GDM1 (cell line): ENCODE measurements around the gene ANAPC13.

Experiments
- DNase-seq: peaks from one replicate; lab custom pipeline; 2025; lab: John Stamatoyannopoulos, UW

ANAPC13 gene

DNA sequence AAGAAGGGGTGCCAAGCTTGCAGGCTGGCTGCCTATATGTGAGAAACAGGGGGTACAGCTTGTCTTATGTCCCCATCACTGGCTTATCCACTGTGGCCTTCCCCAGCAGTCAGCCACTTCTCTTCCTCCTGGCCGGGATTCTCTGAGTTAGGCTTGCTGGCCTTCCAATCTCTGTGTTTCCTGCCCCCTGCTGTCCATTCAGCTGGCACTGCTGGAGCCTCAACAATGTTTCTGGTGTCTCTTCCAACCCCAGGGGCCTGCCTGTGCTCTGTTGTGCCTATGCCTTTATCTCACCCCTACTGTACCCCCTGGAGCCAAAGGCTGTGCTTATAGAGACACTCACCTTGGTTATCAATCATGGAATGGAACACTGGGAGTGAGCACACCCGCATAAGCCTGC lies 36.5 kb downstream of the ANAPC13 start:
- DNase-seq: no peak

DNA sequence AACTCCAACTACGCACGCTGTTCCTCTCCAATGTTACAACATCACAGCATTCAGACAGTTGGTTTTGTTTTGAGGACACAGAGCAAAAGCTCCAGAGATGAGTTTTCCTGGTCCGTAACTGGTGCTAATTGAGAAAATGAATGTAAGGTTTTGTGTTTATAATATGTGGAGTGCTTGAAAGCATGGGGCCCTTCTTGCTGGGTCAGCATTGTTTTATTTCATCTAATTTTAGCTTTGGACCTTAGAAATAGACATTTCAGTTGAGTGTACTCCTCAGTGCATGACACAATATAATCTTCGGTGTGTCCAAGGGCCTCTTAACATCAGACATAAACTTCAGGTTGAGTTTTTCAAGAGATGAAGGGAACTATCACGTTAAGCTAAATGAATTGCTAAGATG lies 37.1 kb downstream of the ANAPC13 start:
- no peak for DNase-seq

DNA sequence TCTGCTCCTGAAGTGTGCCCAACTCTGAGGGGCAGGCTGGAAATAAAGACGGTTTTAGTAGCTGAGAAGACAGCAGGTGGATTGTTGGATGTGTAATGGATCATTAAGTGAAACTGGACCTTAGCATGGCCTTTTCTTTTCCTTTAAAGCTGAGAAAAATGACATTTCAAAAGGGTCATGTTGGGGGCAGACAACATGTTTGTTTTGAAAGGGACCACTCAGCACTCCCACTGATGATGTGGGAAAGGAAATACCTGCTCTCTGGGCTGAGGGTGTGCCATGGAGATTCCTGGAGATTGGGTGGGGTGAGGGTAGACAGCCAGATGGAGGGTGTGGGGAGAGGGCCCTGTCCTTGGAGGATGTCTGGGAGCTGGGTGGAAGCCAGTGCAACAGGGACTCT lies 38.4 kb downstream of the ANAPC13 start:
- no peak for DNase-seq

DNA sequence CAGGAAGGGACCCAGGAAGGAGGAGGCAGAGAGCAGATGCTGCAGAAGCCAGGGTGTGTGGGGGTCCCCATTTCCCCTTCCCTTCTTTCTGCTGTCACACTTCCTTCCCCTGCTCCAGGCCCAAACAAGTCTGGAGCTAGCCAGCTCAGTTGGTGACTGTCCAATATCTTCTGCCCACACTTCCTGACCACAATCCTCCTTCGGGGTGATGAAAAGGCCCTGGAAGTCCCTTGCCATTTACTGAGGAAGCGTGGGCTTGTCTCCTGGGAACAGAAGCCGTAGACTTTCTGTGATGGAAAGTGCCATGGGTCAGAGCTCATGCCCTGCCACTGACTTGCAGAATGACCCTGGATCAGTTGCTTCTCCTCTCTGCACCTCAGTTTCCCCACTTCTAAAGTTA lies 39.0 kb downstream of the ANAPC13 start:
- DNase-seq: no peak

DNA sequence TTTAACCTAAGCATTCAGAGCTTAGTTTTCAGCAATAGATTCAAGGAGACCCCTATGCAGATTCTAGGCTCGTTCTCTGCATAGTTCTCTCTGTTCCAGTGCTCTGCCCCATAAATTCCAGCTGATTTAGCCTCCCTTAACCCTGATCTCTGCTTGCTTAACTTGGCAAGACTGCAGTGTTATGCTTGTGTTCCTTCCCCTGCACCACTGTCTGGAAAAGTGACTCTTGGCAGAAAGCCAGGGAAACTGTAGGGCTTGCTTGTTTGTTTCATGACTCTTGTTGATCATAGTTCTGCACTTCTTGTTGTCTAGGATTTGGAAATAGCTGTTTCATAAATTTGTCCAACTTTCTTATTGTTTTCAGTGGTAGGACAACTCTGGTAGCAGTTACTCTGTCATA lies 40.1 kb downstream of the ANAPC13 start:
- DNase-seq: no peak

DNA sequence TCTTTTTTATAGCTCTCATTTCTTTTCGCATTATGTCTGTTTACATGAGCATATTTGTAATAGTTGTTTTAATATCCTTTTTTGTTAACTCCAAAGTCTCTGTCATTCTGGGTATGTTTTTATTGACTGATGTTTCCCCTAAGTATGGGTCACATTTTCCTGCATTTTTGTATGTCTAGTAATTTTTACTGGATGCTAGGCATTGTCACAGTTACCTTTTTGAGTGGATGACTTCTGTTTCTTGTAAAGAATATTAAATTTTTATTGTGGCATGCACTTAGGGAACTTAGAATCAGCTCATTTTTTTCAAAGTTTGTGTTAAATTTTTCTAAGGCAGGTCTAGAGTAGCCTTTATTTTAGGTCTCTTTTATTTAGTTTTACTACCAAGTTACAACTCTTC lies 40.7 kb downstream of the ANAPC13 start:
- DNase-seq: no peak

DNA sequence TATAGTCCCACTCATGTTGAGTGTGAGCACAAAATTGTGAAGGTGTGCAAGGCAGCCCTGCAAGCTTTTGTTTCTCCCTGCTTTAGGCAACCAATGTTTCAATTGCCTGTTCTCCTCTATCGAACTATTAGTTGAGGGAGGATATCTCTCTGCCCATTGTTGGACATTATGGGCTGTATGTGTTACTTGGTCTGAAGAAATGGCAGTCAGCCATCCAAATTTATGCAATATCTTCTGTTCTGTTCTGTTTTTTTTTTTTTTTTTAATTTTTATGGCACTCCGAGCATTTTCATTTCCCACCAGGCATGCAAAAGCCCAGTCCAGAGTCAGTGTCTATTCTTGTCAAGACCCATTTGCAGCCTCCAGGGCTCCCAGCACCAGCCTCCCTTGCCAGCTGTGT lies 44.0 kb downstream of the ANAPC13 start:
- DNase-seq: no peak

DNA sequence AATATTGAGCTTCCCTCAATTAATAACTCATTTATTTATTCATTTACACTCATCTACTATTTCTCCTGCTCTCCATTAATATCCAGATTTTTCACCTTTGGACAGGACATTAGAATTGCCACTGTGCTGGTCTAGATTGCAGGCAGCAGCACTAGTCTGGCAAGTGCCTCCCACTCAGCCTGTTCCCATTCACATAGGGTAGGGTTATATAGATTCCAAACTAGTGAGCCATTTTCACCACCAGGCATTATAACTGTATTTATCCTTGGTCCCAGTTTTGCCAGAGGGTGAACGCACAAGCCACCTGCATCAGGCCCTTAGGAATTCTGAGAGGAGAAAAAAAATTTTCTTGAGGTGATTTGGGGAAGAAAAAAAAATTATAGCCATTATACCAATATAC lies 44.5 kb downstream of the ANAPC13 start:
- DNase-seq: no peak

DNA sequence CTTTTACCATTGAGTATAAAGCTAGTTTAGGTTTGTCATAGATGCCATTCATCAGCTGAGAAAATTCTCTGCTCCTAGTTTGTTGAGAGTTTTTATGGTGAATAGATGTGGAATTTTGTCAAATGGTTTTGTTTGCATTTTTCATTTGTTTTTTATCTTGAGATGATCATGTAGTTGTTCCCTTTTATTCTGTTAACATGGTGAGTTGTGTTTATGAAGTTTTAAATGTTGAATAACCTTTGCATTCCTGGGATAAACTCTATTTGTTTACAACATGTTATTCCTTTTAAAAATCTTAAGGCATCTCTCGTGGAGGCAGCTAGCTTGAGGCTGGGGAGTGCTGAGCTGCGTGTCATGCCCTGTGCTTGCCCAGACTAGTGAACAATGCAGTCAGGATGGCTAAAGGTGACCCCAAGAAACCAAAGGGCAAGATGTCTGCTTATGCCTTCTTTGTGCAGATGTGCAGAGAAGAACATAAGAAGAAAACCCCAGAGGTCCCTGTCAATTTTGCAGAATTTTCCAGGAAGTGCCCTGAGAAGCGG lies 48.5 kb downstream of the ANAPC13 start:
- no peak for DNase-seq

DNA sequence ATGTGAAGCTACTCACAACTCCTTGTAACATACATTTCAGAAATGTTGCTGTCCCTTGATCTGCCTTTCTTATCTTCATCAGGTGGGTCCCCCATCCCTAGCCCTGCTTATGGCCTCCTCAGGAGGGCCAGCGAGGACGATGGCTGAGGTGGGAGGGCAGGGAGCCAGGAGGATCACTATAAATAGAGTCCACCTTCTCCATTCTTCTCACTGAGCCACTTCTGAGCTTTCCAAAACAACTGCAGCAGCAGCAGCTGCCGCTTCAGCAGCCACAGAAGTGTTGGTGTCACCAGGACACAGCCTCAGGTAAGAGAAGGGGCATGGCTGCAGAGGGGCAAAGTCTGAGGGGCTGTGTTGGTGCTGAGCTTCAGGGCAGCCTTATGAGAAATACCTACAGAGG lies 53.5 kb downstream of the ANAPC13 start:
- DNase-seq: no peak

DNA sequence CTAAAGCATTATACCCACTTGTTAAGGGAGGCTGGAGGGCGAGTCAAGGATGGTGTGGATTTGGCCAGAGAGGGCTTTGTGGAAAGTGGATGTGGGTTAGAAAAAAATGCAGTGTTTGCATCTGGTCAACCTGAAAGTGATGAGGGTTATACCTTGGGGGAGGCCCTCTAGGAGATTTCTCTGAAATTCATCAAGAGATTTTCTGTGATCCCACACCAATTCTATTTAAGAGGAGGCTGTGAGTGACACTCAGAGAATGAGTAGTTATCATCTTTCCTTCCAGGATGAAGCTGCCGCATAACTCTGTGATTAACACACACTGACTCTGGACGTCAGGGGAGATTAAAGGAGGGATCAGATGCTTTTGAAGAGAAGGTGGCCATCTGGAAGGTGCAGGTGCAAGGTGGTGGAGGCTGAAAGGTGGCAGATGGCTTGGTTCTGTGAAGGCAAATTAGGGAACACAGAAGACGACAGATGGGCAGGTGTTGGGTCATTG lies 54.8 kb downstream of the ANAPC13 start:
- no peak for DNase-seq

DNA sequence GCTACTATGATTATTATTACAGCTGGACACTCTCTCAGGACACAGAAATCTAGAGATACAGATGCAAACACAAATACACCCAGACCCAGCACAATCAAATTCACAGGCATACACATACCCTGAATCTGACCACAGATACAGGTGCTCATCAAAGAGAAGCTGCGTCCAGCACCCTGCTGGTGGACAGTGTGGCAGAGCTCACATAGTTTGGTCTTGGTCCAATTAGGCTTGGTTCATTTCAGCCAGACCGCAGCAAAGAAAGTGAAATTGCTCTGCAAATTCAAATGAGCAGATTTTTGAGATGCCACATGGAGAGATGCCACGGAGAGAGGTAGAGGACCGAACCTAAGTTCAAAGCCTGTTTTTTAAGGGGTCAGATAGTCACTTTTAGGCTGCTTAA lies 55.6 kb downstream of the ANAPC13 start:
- no peak for DNase-seq

DNA sequence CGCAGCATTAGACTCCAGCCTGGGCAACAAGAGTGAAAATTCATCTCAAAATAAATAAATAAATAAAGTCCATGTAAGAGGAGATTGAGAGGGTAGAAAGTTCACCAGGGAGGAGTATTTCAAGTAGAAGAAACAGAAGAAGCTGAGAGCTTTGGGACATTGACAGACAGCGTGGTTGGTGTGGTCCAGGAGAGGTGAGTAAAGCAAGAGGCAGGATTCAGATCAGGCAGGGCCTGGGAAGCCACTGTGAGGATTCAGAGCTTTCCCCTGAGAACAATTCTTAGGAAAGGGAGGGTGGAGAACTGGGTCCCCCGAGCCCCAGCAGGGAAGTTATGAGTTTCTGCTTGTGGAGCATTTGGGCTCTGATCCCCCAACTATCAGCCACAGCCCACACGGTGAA lies 57.4 kb downstream of the ANAPC13 start:
- DNase-seq: no peak
